Heart right ventricle (tissue), 16 donors: Measurements from ENCODE around the gene RAD51C. TPM values are rescaled to one million over a fixed set of nuclear protein-coding genes. Genes with fewer than 3 reads are reported as not detected.
"Not testable (repeated sequence)": the region's sequence is repeated elsewhere in the genome, so short reads cannot be mapped to it uniquely, and the experiment has no call there.

Source experiments
- ATAC-seq, 8 donors: fragments of 200-7000 bp; cut with Tn5 transposase; one replicate each; pipeline ENCODE4 v1.9.1; 2020; ENCODE audit warnings: mild to moderate bottlenecking in 8 of 8, moderate library complexity in 8 of 8, moderate number of reproducible peaks in 1 of 8
- DNase-seq, 2 donors: peaks; one replicate each; pipeline ENCODE4 v3.0.0-alpha.2; 2020
- H3K27ac ChIP-seq, 10 donors: fragments of 200-600 bp; sonication (generic) in 2 of 10; one replicate each; pipeline versions ENCODE4 v1.5.0 to v1.8.0; 2020 to 2022; ENCODE audit warnings: mild to moderate bottlenecking in 3 of 10
- H3K27me3 ChIP-seq, 7 donors: fragments of 200-600 bp; one replicate each; pipeline ENCODE4 v1.8.0; 2021 to 2022; ENCODE audit warnings: mild to moderate bottlenecking in 2 of 7
- H3K36me3 ChIP-seq, 9 donors: fragments of 200-600 bp; sonication (generic) in 1 of 9; one replicate each; pipeline versions ENCODE4 v1.5.0 to v1.8.0; 2020 to 2022; ENCODE audit warnings: mild to moderate bottlenecking in 2 of 9
- H3K4me1 ChIP-seq, 9 donors: fragments of 200-600 bp; sonication (generic) in 1 of 9; one replicate each; pipeline versions ENCODE4 v1.5.0 to v1.8.0; 2020 to 2022; ENCODE audit warnings: mild to moderate bottlenecking in 4 of 9
- H3K4me3 ChIP-seq, 10 donors: fragments of 200-600 bp; sonication (generic) in 2 of 10; one replicate each; pipeline versions ENCODE4 v1.5.0 to v1.8.0; 2020 to 2022; ENCODE audit warnings: mild to moderate bottlenecking in 7 of 10, moderate library complexity in 2 of 10
- H3K9me3 ChIP-seq, 11 donors: fragments of 200-600 bp in 10 of 11; sonication (generic) in 2 of 11; one replicate each; pipeline versions ENCODE4 v1.5.0 to v1.8.0; 2013 to 2022; ENCODE audit warnings: mild to moderate bottlenecking in 2 of 11, control low read depth in 1 of 11, moderate library complexity in 1 of 11
- CTCF ChIP-seq, 9 donors: fragments of 200-600 bp; sonication (generic) in 2 of 9; IDR thresholded peaks; one replicate each; pipeline versions ENCODE4 v1.5.0 to v1.8.0; 2021 to 2022; ENCODE audit warnings: antibody characterized with exemption in 9 of 9, mild to moderate bottlenecking in 5 of 9, moderate library complexity in 1 of 9
- WGBS, 2 donors: extraction: QIAGEN DNeasy Blood & Tissue Kit; methylation state at CpG; one replicate each; pipeline ENCODE4 v1.1.7; 2013; ENCODE audit warnings: inconsistent platforms in 1 of 2; 5-methylcytosine and 5-hydroxymethylcytosine counted together
- intact Hi-C, 10 donors: fragments of 100-400 bp; cut with DNase I; formaldehyde crosslinking; loops; one replicate each; pipeline versions ENCODE4 v1.11.1 to v1.14.2; 2022
- long read RNA-seq, 3 donors: library from polyadenylated mRNA; unstranded; transcript quantifications; one replicate each; pipeline ENCODE4 v2.0.0, GENCODE V29; 2020 to 2021
- polyA plus RNA-seq, 2 donors: library from polyadenylated mRNA; stranded (reverse); fragments of 200-250 nt; gene quantifications; one replicate each; pipeline ENCODE4 v1.2.3, GENCODE V29; 2013
- total RNA-seq, 10 donors: library from RNA; stranded (reverse); fragmentation: NEBNext Ultra II Directional in 3 of 10; extraction: Animal tissue kit (Norgen Biotek cat#: 25700) in 3 of 10; gene quantifications; one replicate each; pipeline versions ENCODE4 v1.2.1 to v1.2.4, GENCODE V29; 2021 to 2023
- donor health status: Arrhythmogenic right ventricular cardiomyopathy.
- donor health status: ischemic (EF 13 %, LVEDD 7.1; RV severe dilation, severe dysfunction).
- donor health status: healthy with polysubstance abuse.
- donor health status: DM: no; HTN: yes; CAD: no.
- donor health status: DM: no; HTN: no; CAD: no.
- donor health status: ischemic (EF 25% LVEDD 6.9; RV normal size, moderate dysfunction).
- donor health status: ischemic (EF 25% LVEDD 5.7; RV mildly dilated, moderate dysfunction).
- donor health status: healthy.
- donor health status: DM: yes; HTN: yes; CAD: no.
- donor health status: Ischemic cardiomyopathy.
- donor health status: ischemic (EF 35%, LVEDD 5.7; RV mildly dilated, moderate dysfunction).
- donor health status: nonischemic (EF 11% LVEDD 7.7; RV severe dilation, severe dysfunction).
- donor health status: DM: yes; HTN: yes; CAD: no.
- donor health status: PGD.
- donor health status: ischemic (EF 29% LVEDD 5.4; RV normal size, mild dysfunction).
- donor health status: nonischemic (EF 23%, LVEDD 6.1; RV moderate dilation, normal function).

The RAD51C gene
- total RNA-seq (10 to 100 TPM; 33.2 to 40.7 (median 37.6) TPM), polyA plus RNA-seq (10 to 100 TPM; 19.4 to 33.1 TPM)
- long read RNA-seq, donor 1, transcript RAD51C-201 (9 exons, 2,591 nt), result major isoform, 15 of 33 reads
- long read RNA-seq, donor 1, partial matches to known transcripts, result 2 of 33 reads
- long read RNA-seq, donor 1, other reads (novel, unspliced or antisense), result 15 of 33 reads
- long read RNA-seq, donor 2, transcript RAD51C-201 (9 exons, 2,591 nt), result major isoform, 12 of 32 reads
- long read RNA-seq, donor 2, partial matches to known transcripts, result 3 of 32 reads
- long read RNA-seq, donor 2, other reads (novel, unspliced or antisense), result 15 of 32 reads
- long read RNA-seq, donor 3, transcript RAD51C-201 (9 exons, 2,591 nt), result major isoform, 18 of 36 reads
- long read RNA-seq, donor 3, partial matches to known transcripts, result 1 of 36 reads
- long read RNA-seq, donor 3, other reads (novel, unspliced or antisense), result 17 of 36 reads

- WGBS, 2 donors, result 10 to 13% methylated on average over 50 of the region's 50 CpGs
- DNase-seq (peak; percentile 84 to 87), ATAC-seq (peak; percentile 99 to 100 (median 99))
- intact Hi-C loops, result loop anchor here in 8 of 10 donors (1.0 to 10.0 kb wide), 11 partner anchors 34 to 176 kb away; no protein-coding TSS in a partner anchor
- no peaks in the 10 kb centered on the region for H3K9me3 ChIP-seq
- peak within 1 kb of the TSS in 9 of 10 donors; percentile 67 to 90 (median 82) for H3K27ac ChIP-seq
- H3K36me3 ChIP-seq, result peaks cover 0 to 22% (median 4%) of the 10 kb centered on the region in 9 donors
- peaks cover 0 to 25% (median 16%) of the 10 kb centered on the region in 9 donors for H3K4me1 ChIP-seq
- H3K27me3 ChIP-seq, result no peaks in the 10 kb centered on the region
- peak within 1 kb of the TSS; percentile 21 to 87 (median 72) for H3K4me3 ChIP-seq
- TF ChIP-seq CTCF (IDR thresholded peaks at IDR 0.05), result peak in 1 of 9 donors; percentile 19
Measured at GRCh38 chr17:58692239-58693055, at the start of gene RAD51C. Gene RAD51C (plus strand): TSS chr17:58692602. CDS start chr17:58692644, 42 bp downstream.

GRCh38 chr17:58643147-58643546, 49.3 kb upstream of the RAD51C start:
- H3K27ac ChIP-seq, result no peak overlapping the region
- H3K36me3 ChIP-seq, result no peaks in the 10 kb centered on the region
- H3K27me3 ChIP-seq, result no peaks in the 10 kb centered on the region
- DNase-seq (no peak), ATAC-seq (no peak)
- WGBS, 2 donors, result 61 to 72% methylated on average over 2 of the region's 2 CpGs
- peaks cover 0 to 9% (median 0%) of the 10 kb centered on the region in 9 donors for H3K4me1 ChIP-seq
- no peak for TF ChIP-seq CTCF (IDR thresholded peaks at IDR 0.05)
- intact Hi-C loops, result no loop called here
- no peak overlapping the region for H3K4me3 ChIP-seq
- no peaks in the 10 kb centered on the region for H3K9me3 ChIP-seq

GRCh38 chr17:58648236-58648635, 44.2 kb upstream of the RAD51C start:
- Histone ChIP-seq H3K9me3 (no peaks in the 10 kb centered on the region), H3K27me3 (no peaks in the 10 kb centered on the region), H3K27ac (no peak overlapping the region), H3K4me1 (no peaks in the 10 kb centered on the region), H3K4me3 (no peak overlapping the region), H3K36me3 (no peaks in the 10 kb centered on the region)
- TF ChIP-seq CTCF (IDR thresholded peaks at IDR 0.05), result no peak
- DNase-seq (no peak), ATAC-seq (no peak)
- intact Hi-C loops, result no loop called here

GRCh38 chr17:58657962-58658803, 34.2 kb upstream of the RAD51C start:
- peak overlapping the region in 6 of 10 donors; percentile 49 to 58 (median 55) for H3K4me3 ChIP-seq
- intact Hi-C loops, result loop anchor here in 3 of 10 donors (2.0 kb wide), 2 partner anchors 25 to 35 kb away; partner anchors contain the start of genes RAD51C (in 1 of the 3) and TEX14 (in 1 of the 3)

More at GRCh38 chr17:58657962-58658803, 34.2 kb upstream of the RAD51C start:
- not testable (repeated sequence) for H3K9me3 ChIP-seq, H3K36me3 ChIP-seq, ATAC-seq, H3K27me3 ChIP-seq, DNase-seq
- 70 to 72% methylated on average over 10 of the region's 10 CpGs for WGBS, 2 donors
- peak overlapping the region in 9 of 10 donors; percentile 39 to 93 (median 79) for H3K27ac ChIP-seq
- peaks cover 0 to 15% (median 3%) of the 10 kb centered on the region in 9 donors for H3K4me1 ChIP-seq
